A673 (cell line): Measurements from ENCODE around the gene CDHR4. TPM values are rescaled to one million over a fixed set of nuclear protein-coding genes. Genes with fewer than 3 reads are reported as not detected.

Experiments used
- BruUV-seq: library from RNA; stranded (reverse); fragments of 400-500 nt; replicated peaks from 2 replicates; lab custom pipeline; 2021; lab: Mats Ljungman, UMichigan
- CTCF ChIA-PET: fragments of 300-600 bp; sonication (Branson Sonifier 250); formaldehyde crosslinking; loops from one replicate; lab custom pipeline; 2022; ENCODE audit warnings: antibody characterized with exemption; lab: Charles Lee
- POLR2A ChIA-PET: fragments of 300-600 bp; sonication (Branson Sonifier 250); formaldehyde crosslinking; loops from one replicate; lab custom pipeline; 2022; ENCODE audit warnings: antibody characterized with exemption; ENCODE audit not compliant: low non-redundant PET; lab: Charles Lee
- DNase-seq: peaks from one replicate; pipeline ENCODE4 v3.0.0-alpha.2; 2015; ENCODE audit warnings: low spot score
- H3K27ac ChIP-seq: fragments of 200-600 bp; sonication (generic); 2 replicates; pipeline ENCODE4 v1.5.1; 2016; ENCODE audit warnings: mixed run types, low read depth, mild to moderate bottlenecking, mixed read lengths, antibody characterized with exemption, low read length; ENCODE audit not compliant: poor library complexity, severe bottlenecking
- H3K27me3 ChIP-seq: fragments of 200-600 bp; sonication (generic); replicated peaks from 2 replicates; pipeline ENCODE4 v1.6.1; 2017; ENCODE audit warnings: mixed run types, low read depth, mild to moderate bottlenecking, mixed read lengths, antibody characterized with exemption, low read length; ENCODE audit not compliant: insufficient read depth, poor library complexity
- H3K36me3 ChIP-seq: fragments of 200-600 bp; sonication (generic); 2 replicates; pipeline ENCODE4 v1.6.1; 2016; ENCODE audit warnings: mixed run types, mild to moderate bottlenecking, mixed read lengths, antibody characterized with exemption, low read length; ENCODE audit not compliant: insufficient read depth, poor library complexity, severe bottlenecking
- H3K4me1 ChIP-seq: fragments of 200-600 bp; sonication (generic); 2 replicates; pipeline ENCODE4 v1.6.1; 2017; ENCODE audit warnings: mixed run types, mild to moderate bottlenecking, mixed read lengths, antibody characterized with exemption, low read length; ENCODE audit not compliant: insufficient read depth, poor library complexity, severe bottlenecking
- H3K4me3 ChIP-seq: fragments of 200-600 bp; sonication (generic); 2 replicates; pipeline ENCODE4 v1.5.1; 2016; ENCODE audit warnings: low read depth, mixed run types, mild to moderate bottlenecking, mixed read lengths, low read length; ENCODE audit not compliant: poor library complexity, severe bottlenecking
- H3K9me3 ChIP-seq: fragments of 200-600 bp; sonication (generic); 2 replicates; pipeline ENCODE4 v1.6.1; 2016; ENCODE audit warnings: mixed run types, low read depth, mild to moderate bottlenecking, mixed read lengths, antibody characterized with exemption, low read length; ENCODE audit not compliant: poor library complexity, severe bottlenecking
- CTCF ChIP-seq: fragments of 300-800, 200-600 bp; sonication (generic); conservative IDR thresholded peaks from 2 replicates; pipeline ENCODE4 v1.5.1; 2017; ENCODE audit warnings: low read depth, mild to moderate bottlenecking, antibody characterized with exemption, low read length, moderate library complexity, mixed read lengths
- EZH2 ChIP-seq: fragments of 200-600 bp; sonication (generic); IDR thresholded peaks from 2 replicates; pipeline ENCODE4 v1.6.1; 2017; ENCODE audit warnings: borderline replicate concordance, low read depth, mild to moderate bottlenecking, mixed read lengths, antibody characterized with exemption, low read length; ENCODE audit not compliant: poor library complexity, severe bottlenecking
- intact Hi-C: fragments of 100-400 bp; cut with micrococcal nuclease; formaldehyde crosslinking; loops from one replicate; pipeline ENCODE4 v1.10.0; 2022; ENCODE audit not compliant: unreplicated experiment
- total RNA-seq: library from RNA; stranded (reverse); gene quantifications from 2 replicates; pipeline ENCODE4 v1.2.3, GENCODE V29; 2021

The CDHR4 gene
- total RNA-seq, 1 experiment from 2014 or later: not detected

GRCh38 chr3:49793486-49794085 lies 6.1 kb downstream of the CDHR4 start:
- H3K27ac ChIP-seq: no peak overlapping the region
- POLR2A ChIA-PET: no interaction called here
- no peaks in the 10 kb centered on the region for H3K4me1 ChIP-seq
- no peak for DNase-seq
- TF ChIP-seq EZH2 (no peak), CTCF (no peak)
- BruUV-seq: no TSS peak
- intact Hi-C loops: no loop called here
- H3K36me3 ChIP-seq: no peaks in the 10 kb centered on the region
- no peak overlapping the region for H3K4me3 ChIP-seq
- no peaks in the 10 kb centered on the region for H3K9me3 ChIP-seq
- H3K27me3 ChIP-seq: no peaks in the 10 kb centered on the region
- CTCF ChIA-PET: no interaction called here

- BruUV-seq: no TSS peak
- H3K36me3 ChIP-seq: no peaks in the 10 kb centered on the region
- H3K4me1 ChIP-seq: no peaks in the 10 kb centered on the region
- intact Hi-C loops: no loop called here
- no peak overlapping the region for H3K4me3 ChIP-seq
- POLR2A ChIA-PET: interaction anchor here (0.6 kb wide), 1 partner anchor 192 kb away, joined by 3 read pairs; no protein-coding TSS in a partner anchor
- no peak for TF ChIP-seq EZH2
- no peak for TF ChIP-seq CTCF
- CTCF ChIA-PET: no interaction called here
- H3K27ac ChIP-seq: no peak overlapping the region
- no peak for DNase-seq
- H3K9me3 ChIP-seq: no peaks in the 10 kb centered on the region
- H3K27me3 ChIP-seq: no peaks in the 10 kb centered on the region
Measured at GRCh38 chr3:49792371-49793150, 7.1 kb downstream of the CDHR4 start.

- intact Hi-C loops: no loop called here
Measured at GRCh38 chr3:49791571-49791970, 8.1 kb downstream of the CDHR4 start.

More at GRCh38 chr3:49791571-49791970, 8.1 kb downstream of the CDHR4 start:
- no TSS peak for BruUV-seq
- Histone ChIP-seq H3K4me3 (no peak overlapping the region), H3K9me3 (no peaks in the 10 kb centered on the region), H3K4me1 (no peaks in the 10 kb centered on the region), H3K27me3 (no peaks in the 10 kb centered on the region), H3K36me3 (no peaks in the 10 kb centered on the region), H3K27ac (no peak overlapping the region)
- CTCF ChIA-PET: interaction anchor here (0.7 kb wide), 1 partner anchor 9 kb away, joined by 4 read pairs; no protein-coding TSS in a partner anchor
- POLR2A ChIA-PET: no interaction called here
- TF ChIP-seq CTCF: no peak
- TF ChIP-seq EZH2: no peak
- no peak for DNase-seq
